Colonic mucosa (tissue), 4 donors: ENCODE data around the gene FBXO21. TPM values are rescaled to one million over a fixed set of nuclear protein-coding genes. Genes with fewer than 3 reads are reported as not detected.
A peak's percentile ranks its signal among the peaks of the same experiment; 100 is the strongest.
"Not testable (repeated sequence)": the region's sequence is repeated elsewhere in the genome, so short reads cannot be mapped to it uniquely, and the experiment has no call there.

Experiments
- DNase-seq: peaks from one replicate; pipeline ENCODE4 v3.0.0-alpha.2; 2020
- H3K27ac ChIP-seq: fragments of 200-600 bp; one replicate; pipeline ENCODE4 v1.8.0; 2021
- H3K27me3 ChIP-seq: fragments of 200-600 bp; one replicate; pipeline ENCODE4 v1.8.0; 2021
- H3K36me3 ChIP-seq: fragments of 200-600 bp; one replicate; pipeline ENCODE4 v1.8.0; 2021
- H3K4me1 ChIP-seq: fragments of 200-600 bp; one replicate; pipeline ENCODE4 v1.8.0; 2021; ENCODE audit warnings: mild to moderate bottlenecking
- H3K4me3 ChIP-seq: fragments of 200-600 bp; one replicate; pipeline ENCODE4 v1.8.0; 2021
- H3K9ac ChIP-seq, 2 donors: one replicate each; pipeline ENCODE4 v1.7.0; 2013; ENCODE audit warnings: control low read depth in 2 of 2, low read depth in 2 of 2, low read length in 2 of 2
- H3K9me3 ChIP-seq: fragments of 200-600 bp; one replicate; pipeline ENCODE4 v1.8.0; 2021
- intact Hi-C: fragments of 100-400 bp; cut with DNase I; formaldehyde crosslinking; loops from one replicate; pipeline ENCODE4 v1.14.1; 2022
- total RNA-seq, 2 donors: library from RNA; stranded (reverse); fragmentation: NEBNext Ultra II Directional in 1 of 2; extraction: Animal tissue kit (Norgen Biotek cat#: 25700) in 1 of 2; gene quantifications; one replicate each; pipeline ENCODE4 v1.2.1, GENCODE V29; 2021
- TF ChIP-seq, protein P1 (sequence below): fragments of 200-600 bp; IDR thresholded peaks from one replicate; pipeline ENCODE4 v1.8.0; 2022; ENCODE audit warnings: antibody characterized with exemption, mild to moderate bottlenecking
- donor health status: healthy.
- donor health status: DM: no; HTN: no; CAD: no.
- donor health status: DM: no; HTN: no; CAD: no.

Gene FBXO21
- total RNA-seq, 2 donors from 2014 or later: 34.5 to 34.7 TPM

DNA sequence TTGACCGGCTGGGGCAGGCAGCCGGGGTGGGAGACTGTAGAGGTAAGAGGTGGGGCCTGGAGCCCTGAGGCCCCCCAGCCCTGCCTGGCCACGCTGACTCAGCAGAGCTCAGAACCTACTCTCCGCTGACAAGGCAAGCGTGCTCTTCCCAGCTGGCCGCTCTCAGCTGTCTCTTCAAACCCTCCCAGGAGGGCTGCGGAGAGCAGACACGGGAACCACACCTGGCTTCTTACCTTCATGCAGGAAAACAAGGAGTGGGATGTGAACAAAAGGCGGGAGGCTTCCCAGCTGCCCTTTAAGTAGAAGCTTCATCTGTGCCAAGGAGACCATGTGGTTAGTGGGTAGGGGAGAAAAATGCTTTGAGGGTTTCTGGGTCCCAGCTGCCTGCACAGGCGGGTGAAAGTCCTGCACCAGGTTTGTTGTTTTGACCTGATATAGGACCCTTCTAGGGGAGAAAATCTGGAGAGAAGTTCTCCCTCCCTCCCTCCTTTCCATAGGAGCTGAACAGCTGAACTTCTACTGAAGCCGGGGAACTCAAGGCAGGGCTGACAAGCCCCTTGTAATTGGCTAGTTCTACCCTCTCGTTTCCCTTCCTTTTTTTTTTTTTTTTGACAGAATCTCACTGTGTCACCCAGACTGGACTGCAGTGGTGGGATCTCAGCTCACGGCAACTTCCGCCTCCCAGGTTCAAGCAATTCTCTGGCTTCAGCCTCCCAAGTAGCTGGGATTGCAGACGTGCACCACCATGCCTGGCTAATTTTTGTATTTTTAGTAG, 78.3 kb downstream of the FBXO21 start:
- H3K9me3 ChIP-seq: no peaks in the 10 kb centered on the region
- no peak overlapping the region for H3K9ac ChIP-seq
- no peaks in the 10 kb centered on the region for H3K36me3 ChIP-seq
- intact Hi-C loops: loop anchor here (10.0 kb wide), 1 partner anchor 407 kb away; no protein-coding TSS in a partner anchor
- H3K27me3 ChIP-seq: no peaks in the 10 kb centered on the region
- TF ChIP-seq, protein P1, sequence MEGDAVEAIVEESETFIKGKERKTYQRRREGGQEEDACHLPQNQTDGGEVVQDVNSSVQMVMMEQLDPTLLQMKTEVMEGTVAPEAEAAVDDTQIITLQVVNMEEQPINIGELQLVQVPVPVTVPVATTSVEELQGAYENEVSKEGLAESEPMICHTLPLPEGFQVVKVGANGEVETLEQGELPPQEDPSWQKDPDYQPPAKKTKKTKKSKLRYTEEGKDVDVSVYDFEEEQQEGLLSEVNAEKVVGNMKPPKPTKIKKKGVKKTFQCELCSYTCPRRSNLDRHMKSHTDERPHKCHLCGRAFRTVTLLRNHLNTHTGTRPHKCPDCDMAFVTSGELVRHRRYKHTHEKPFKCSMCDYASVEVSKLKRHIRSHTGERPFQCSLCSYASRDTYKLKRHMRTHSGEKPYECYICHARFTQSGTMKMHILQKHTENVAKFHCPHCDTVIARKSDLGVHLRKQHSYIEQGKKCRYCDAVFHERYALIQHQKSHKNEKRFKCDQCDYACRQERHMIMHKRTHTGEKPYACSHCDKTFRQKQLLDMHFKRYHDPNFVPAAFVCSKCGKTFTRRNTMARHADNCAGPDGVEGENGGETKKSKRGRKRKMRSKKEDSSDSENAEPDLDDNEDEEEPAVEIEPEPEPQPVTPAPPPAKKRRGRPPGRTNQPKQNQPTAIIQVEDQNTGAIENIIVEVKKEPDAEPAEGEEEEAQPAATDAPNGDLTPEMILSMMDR: no peak
- no peak for DNase-seq
- H3K4me1 ChIP-seq: no peaks in the 10 kb centered on the region
- no peak overlapping the region for H3K27ac ChIP-seq
- no peak overlapping the region for H3K4me3 ChIP-seq

DNA sequence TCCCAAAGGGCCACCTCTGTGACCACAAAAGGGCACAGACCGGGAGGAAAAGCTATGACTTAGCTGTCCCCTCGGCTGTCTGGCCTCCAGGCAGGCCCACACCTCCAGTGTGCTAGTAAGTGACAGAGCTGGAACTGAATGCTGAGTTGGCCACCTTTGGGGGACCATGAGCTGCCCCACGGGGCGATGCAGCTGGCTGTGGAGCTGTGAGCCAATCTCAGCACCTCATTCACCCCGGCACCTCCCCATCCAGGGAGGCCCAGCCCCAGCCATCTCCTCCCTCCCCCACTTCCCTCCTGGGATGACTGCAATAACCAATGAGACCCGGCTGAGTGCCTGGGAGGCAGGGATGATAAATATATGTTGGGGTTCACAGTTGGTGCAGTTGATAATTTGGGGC, 78.9 kb downstream of the FBXO21 start:
- no peaks in the 10 kb centered on the region for H3K27me3 ChIP-seq
- no peaks in the 10 kb centered on the region for H3K36me3 ChIP-seq
- no peak overlapping the region for H3K9ac ChIP-seq
- DNase-seq: no peak
- H3K27ac ChIP-seq: no peak overlapping the region
- intact Hi-C loops: loop anchor here (10.0 kb wide), 1 partner anchor 407 kb away; no protein-coding TSS in a partner anchor
- no peak overlapping the region for H3K4me3 ChIP-seq
- TF ChIP-seq, protein P1: no peak
- H3K9me3 ChIP-seq: no peaks in the 10 kb centered on the region
- H3K4me1 ChIP-seq: no peaks in the 10 kb centered on the region

DNA sequence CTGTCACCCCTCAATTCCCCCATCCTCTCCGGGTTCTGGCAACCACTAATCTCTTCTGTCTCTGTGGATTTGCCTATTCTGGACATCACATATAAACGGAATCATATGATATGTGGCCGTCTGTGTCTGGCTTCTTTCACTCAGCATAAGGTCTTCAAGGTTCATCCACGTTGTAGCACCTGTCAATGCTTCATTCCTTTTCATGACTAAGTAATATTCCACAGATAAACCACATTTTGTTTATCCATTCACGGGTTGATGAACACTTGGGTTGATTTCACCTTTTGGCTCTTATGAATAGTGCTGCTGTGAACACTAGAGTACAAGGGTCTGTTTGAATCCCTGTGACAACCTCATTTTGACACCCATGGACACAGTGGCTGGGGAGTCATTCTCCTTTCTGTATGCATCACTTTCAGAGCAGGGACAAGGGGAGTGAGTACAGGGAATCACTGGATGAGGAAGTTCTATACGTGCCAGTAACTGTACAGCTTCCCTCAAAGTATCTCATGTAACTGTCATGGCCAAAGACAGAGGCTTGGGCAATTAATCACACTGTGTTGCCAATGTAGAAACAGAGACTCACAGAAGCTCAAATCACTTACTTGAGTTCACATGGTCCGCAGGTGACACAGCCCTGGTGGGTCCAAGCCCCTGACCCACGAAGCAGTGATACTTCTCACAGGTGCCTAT, 80.2 kb downstream of the FBXO21 start:
- intact Hi-C loops: loop anchor here (10.0 kb wide), 1 partner anchor 405 kb away; no protein-coding TSS in a partner anchor
- H3K9me3 ChIP-seq: no peaks in the 10 kb centered on the region
- H3K27me3 ChIP-seq: no peaks in the 10 kb centered on the region
- no peaks in the 10 kb centered on the region for H3K36me3 ChIP-seq
- no peak overlapping the region for H3K4me3 ChIP-seq
- TF ChIP-seq, protein P1: no peak
- H3K27ac ChIP-seq: no peak overlapping the region
- DNase-seq: no peak
- no peak overlapping the region for H3K9ac ChIP-seq
- H3K4me1 ChIP-seq: no peaks in the 10 kb centered on the region

DNA sequence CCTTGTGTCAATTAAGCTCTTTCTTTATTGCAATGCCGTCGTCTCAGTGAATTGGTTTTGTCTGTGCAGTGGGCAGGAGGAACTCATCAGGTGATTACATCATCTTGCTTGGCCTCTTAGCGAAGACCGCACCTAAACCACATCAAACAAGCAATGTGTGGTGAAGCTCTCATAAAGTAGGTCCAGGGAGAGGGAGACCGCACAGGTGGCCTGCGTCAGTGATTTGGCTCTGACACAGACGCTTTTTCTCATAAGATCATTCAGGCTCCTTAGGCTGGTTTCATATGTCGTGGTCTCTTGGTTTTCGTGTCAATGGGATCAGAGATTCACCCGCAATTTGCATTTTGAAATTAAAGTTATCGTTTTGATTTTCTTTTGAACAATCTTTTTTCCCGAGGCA, 84.4 kb downstream of the FBXO21 start:
- TF ChIP-seq, protein P1: no peak
- Histone ChIP-seq H3K9ac (no peak overlapping the region), H3K27ac (no peak overlapping the region), H3K36me3 (no peaks in the 10 kb centered on the region), H3K4me1 (no peaks in the 10 kb centered on the region), H3K4me3 (no peak overlapping the region), H3K27me3 (no peaks in the 10 kb centered on the region), H3K9me3 (no peaks in the 10 kb centered on the region)
- peak; percentile 53 for DNase-seq
- intact Hi-C loops: no loop called here

DNA sequence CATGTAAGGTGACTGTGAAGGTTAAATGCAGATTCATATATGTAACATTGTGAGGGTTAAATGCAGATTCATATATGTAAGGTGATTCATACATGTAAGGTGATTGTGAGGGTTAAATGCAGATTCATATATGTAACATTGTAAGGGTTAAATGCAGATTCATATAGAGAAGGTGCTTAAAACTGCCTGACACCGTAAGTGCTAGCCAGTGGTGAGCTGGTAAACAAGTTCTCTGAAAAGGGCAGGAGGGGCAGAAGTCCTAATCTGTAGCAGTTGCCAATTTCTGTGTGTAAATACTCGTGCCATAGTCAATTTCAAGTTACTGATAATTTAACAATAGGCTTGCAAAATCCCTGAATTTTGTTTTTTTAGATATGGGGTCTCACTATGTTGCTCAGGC, 86.3 kb downstream of the FBXO21 start:
- H3K27ac ChIP-seq, H3K9ac ChIP-seq, intact Hi-C loops, H3K4me1 ChIP-seq, H3K9me3 ChIP-seq, H3K4me3 ChIP-seq, H3K36me3 ChIP-seq, DNase-seq: not testable (repeated sequence)
- H3K27me3 ChIP-seq: peaks cover 17% of the 10 kb centered on the region

DNA sequence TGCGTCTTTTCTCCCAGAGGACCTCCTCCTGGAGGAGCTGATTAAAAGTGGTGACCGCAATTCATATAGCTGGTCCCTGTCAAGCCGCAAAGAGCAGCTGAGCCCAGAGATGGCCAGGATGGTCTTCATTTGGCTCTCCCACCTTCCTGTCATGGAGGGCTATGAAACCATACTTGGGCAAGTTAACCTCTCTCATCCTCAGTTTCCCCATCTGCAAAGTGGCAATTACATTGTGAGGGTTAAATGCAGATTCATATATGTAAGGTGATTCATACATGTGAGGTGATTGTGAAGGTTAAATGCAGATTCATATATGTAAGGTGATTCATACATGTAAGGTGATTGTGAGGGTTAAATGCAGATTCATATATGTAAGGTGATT, 87.5 kb downstream of the FBXO21 start:
- Histone ChIP-seq H3K9me3 (no peaks in the 10 kb centered on the region), H3K9ac (no peak overlapping the region), H3K4me3 (no peak overlapping the region), H3K4me1 (peaks cover 3% of the 10 kb centered on the region), H3K27me3 (peaks cover 29% of the 10 kb centered on the region), H3K36me3 (no peaks in the 10 kb centered on the region), H3K27ac (no peak overlapping the region)
- TF ChIP-seq, protein P1: no peak
- no peak for DNase-seq
- intact Hi-C loops: no loop called here
